ENCODE data around the gene TMEM239. TPM values are rescaled to one million over a fixed set of nuclear protein-coding genes. Genes with fewer than 3 reads are reported as not detected.
"Not testable (repeated sequence)": the region's sequence is repeated elsewhere in the genome, so short reads cannot be mapped to it uniquely, and the experiment has no call there.

The TMEM239 gene
- not detected for total RNA-seq

- Histone ChIP-seq H3K36me3 (no peaks in the 10 kb centered on the region), H3K4me3 (no peak within 1 kb of the TSS), H3K9ac (ENCODE audit: low read depth in 2 of 2, low read length in 2 of 2) (no peak within 1 kb of the TSS), H3K27me3 (peaks cover 15% of the 10 kb centered on the region), H3K4me1 (no peaks in the 10 kb centered on the region), H3K9me3 (no peaks in the 10 kb centered on the region), H3K27ac (no peak within 1 kb of the TSS)
- no peak for DNase-seq
- intact Hi-C loops (cut with DNase I), result no loop called here
- TF ChIP-seq CTCF (IDR thresholded peaks at IDR 0.05), result no peak
Measured at GRCh38 chr20:2816030-2816582, at the start of gene TMEM239. TSS of gene TMEM239 (plus strand) at chr20:2816364. CDS start at chr20:2816555, 191 bp downstream.

GRCh38 chr20:2767768-2768631, 48.2 kb upstream of the TMEM239 start:
- DNase-seq, result no peak

GRCh38 chr20:2768632-2769015, 47.5 kb upstream of the TMEM239 start:
- Histone ChIP-seq H3K27ac (no peak overlapping the region), H3K9ac (ENCODE audit: low read depth in 2 of 2, low read length in 2 of 2) (no peak overlapping the region), H3K9me3 (no peaks in the 10 kb centered on the region), H3K36me3 (no peaks in the 10 kb centered on the region), H3K4me3 (no peak overlapping the region), H3K4me1 (no peaks in the 10 kb centered on the region), H3K27me3 (no peaks in the 10 kb centered on the region)
- no peak for DNase-seq
- TF ChIP-seq CTCF (IDR thresholded peaks at IDR 0.05), result no peak
- intact Hi-C loops (cut with DNase I), result no loop called here

More at GRCh38 chr20:2767768-2768631, 48.2 kb upstream of the TMEM239 start:
- Histone ChIP-seq H3K4me3 (no peak overlapping the region), H3K27me3 (no peaks in the 10 kb centered on the region), H3K9ac (ENCODE audit: low read depth in 2 of 2, low read length in 2 of 2) (no peak overlapping the region), H3K4me1 (no peaks in the 10 kb centered on the region), H3K9me3 (no peaks in the 10 kb centered on the region), H3K36me3 (no peaks in the 10 kb centered on the region), H3K27ac (no peak overlapping the region)
- intact Hi-C loops (cut with DNase I), result no loop called here
- no peak for TF ChIP-seq CTCF (IDR thresholded peaks at IDR 0.05)

GRCh38 chr20:2770091-2770490, 46.1 kb upstream of the TMEM239 start:
- intact Hi-C loops (cut with DNase I); H3K27ac ChIP-seq; H3K27me3 ChIP-seq; H3K36me3 ChIP-seq; DNase-seq; H3K9ac ChIP-seq (ENCODE audit: low read depth in 2 of 2, low read length in 2 of 2); H3K9me3 ChIP-seq; H3K4me3 ChIP-seq; H3K4me1 ChIP-seq: not testable (repeated sequence)

- DNase-seq, result no peak
- intact Hi-C loops (cut with DNase I), result no loop called here
- Histone ChIP-seq H3K27ac (no peak overlapping the region), H3K9me3 (no peaks in the 10 kb centered on the region), H3K4me1 (no peaks in the 10 kb centered on the region), H3K9ac (ENCODE audit: low read depth in 2 of 2, low read length in 2 of 2) (no peak overlapping the region), H3K27me3 (no peaks in the 10 kb centered on the region), H3K4me3 (no peak overlapping the region), H3K36me3 (no peaks in the 10 kb centered on the region)
- no peak for TF ChIP-seq CTCF (IDR thresholded peaks at IDR 0.05)
Measured at GRCh38 chr20:2771631-2772080, 44.5 kb upstream of the TMEM239 start.

GRCh38 chr20:2773812-2774211, 42.4 kb upstream of the TMEM239 start:
- DNase-seq, result no peak
- Histone ChIP-seq H3K4me1 (no peaks in the 10 kb centered on the region), H3K9ac (ENCODE audit: low read depth in 2 of 2, low read length in 2 of 2) (no peak overlapping the region), H3K27me3 (no peaks in the 10 kb centered on the region), H3K36me3 (no peaks in the 10 kb centered on the region), H3K9me3 (no peaks in the 10 kb centered on the region), H3K4me3 (no peak overlapping the region), H3K27ac (no peak overlapping the region)
- TF ChIP-seq CTCF (IDR thresholded peaks at IDR 0.05), result no peak
- intact Hi-C loops (cut with DNase I), result no loop called here
